DLD1 (cell line): ENCODE measurements around the gene MAS1L.
"Not testable (repeated sequence)": the region's sequence is repeated elsewhere in the genome, so short reads cannot be mapped to it uniquely, and the experiment has no call there.

Experiments
- in situ Hi-C: cut with HindIII; loops from 2 replicates; pipeline ENCODE4 v1.10.0; 2017; ENCODE audit warnings: low sequenced_read_pairs

Gene MAS1L

DNA sequence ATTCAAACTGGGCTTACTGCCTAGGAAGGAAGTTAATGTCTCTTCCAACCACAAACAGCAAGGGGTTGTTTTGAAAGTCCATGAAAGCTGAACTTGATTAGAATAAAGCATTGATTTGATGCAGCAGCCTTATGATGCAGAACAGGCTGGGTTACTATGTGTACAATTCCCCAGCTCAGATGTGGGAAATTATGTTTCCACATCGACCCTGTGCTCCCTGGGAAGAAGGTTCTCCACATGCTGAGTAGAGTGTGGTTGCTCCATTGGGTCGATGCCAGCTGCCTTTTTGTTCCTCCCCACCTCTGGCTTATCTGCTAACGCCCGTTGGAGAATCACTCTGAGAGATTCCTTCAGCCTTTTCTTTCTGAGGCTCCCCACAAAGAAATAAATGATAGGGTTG lies 1.2 kb downstream of the MAS1L start:
- in situ Hi-C loops, result no loop called here

DNA sequence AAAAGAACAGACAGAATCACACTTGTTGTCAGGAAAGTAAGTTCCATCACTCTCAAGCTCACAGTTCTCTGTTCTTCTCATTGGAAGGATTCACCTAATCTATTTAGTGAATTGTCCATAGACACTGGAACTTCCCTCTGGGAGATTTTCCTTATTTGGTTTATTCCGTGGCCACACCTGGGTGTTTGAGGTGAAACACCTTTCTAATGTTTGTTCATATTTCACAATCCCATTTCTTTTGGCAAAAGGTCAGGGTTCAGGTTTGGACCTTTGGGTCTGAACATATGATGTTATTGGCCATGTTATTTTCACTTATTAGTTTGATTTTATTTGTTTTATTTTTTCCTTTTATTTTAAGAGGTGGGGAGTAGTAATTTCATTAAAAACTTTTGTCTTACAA lies 4.0 kb downstream of the MAS1L start:
- in situ Hi-C loops, result no loop called here

- in situ Hi-C loops, result no loop called here
These were observed 4.6 kb downstream of the MAS1L start for GRCh38 chr6:29483186-29483585.

DNA sequence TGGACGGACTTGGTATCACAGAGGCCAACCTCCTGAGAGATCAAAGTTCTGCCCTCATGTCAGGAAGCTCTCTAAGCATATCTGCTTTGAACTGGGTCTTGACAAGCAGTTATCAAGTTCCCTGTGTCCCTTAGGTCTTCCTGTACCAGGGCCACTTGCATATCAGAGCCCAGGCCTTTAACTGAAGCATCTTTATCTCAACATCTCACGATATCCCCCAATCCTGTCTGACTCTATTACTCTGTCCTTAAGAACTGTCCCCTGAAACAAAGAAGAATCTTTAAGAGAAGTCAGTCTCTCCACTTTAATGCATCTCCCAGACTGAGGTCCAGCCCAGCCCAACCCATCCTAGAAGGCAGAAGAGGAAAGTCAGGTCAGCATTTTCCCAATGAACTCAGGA lies 8.2 kb downstream of the MAS1L start:
- in situ Hi-C loops, result no loop called here

DNA sequence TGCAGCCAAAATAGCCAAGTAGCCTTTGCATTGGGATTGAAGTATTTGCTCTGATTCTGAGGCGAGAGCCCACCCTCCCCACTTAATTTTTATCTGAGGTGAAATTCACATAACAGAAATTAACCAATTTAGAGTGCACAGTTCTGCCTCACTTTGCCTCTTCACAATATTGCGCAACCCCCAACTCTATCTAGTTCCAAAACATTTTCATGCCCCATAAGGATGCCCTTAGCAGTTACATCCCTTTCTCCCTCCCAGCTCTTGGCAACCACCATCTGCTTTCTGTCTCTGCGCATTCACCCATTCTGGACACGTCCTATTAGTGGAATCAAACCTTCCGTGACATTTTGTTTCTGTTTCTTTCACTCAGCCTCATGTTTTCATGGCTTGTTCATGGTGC lies 9.0 kb downstream of the MAS1L start:
- in situ Hi-C loops, result no loop called here

- in situ Hi-C loops, result no loop called here
These were observed 9.8 kb downstream of the MAS1L start for GRCh38 chr6:29477923-29478450.

- in situ Hi-C loops, result no loop called here
These were observed 12.8 kb downstream of the MAS1L start for GRCh38 chr6:29474996-29475395.

DNA sequence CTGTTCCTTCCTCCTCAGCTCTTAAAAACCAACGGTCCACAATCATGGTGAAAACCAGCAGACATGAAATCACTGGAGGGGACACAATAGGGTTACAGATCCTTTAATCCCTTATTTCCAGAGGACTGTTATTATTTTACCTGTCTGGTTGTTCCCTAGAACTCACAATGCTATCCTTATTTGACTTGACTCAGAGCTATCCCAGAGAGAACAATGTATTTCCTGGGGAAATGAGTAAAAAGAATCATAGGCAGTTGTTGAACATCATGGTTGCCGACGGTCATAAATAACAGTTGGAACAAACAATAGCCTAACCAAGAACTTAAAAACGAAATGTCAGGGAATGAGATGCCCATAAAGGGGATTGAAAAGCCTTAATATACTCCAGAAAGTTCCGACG lies 21.5 kb downstream of the MAS1L start:
- in situ Hi-C loops, result no loop called here

DNA sequence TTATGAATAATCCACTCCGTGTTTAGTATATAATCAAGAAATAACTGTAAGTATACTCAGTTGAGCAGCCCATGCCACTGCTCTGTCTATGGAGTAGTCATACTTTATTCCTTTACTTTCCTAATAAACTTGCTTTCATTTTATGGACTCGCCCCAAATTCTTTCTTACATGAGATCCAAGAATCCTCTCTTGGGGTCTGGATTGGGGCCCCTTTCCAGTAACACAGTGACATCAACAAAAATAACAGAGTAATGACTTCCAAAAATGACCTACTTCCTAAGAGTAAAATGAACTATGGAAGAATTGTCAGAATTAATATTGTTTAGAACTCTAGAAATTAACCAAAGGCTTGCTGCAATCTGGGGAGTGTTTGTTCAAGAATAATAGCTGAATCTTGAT lies 22.0 kb downstream of the MAS1L start:
- in situ Hi-C loops, result no loop called here

GRCh38 chr6:29465279-29465678 lies 22.5 kb downstream of the MAS1L start:
- in situ Hi-C loops, result no loop called here

GRCh38 chr6:29462022-29462421 lies 25.7 kb downstream of the MAS1L start:
- in situ Hi-C loops, result no loop called here

DNA sequence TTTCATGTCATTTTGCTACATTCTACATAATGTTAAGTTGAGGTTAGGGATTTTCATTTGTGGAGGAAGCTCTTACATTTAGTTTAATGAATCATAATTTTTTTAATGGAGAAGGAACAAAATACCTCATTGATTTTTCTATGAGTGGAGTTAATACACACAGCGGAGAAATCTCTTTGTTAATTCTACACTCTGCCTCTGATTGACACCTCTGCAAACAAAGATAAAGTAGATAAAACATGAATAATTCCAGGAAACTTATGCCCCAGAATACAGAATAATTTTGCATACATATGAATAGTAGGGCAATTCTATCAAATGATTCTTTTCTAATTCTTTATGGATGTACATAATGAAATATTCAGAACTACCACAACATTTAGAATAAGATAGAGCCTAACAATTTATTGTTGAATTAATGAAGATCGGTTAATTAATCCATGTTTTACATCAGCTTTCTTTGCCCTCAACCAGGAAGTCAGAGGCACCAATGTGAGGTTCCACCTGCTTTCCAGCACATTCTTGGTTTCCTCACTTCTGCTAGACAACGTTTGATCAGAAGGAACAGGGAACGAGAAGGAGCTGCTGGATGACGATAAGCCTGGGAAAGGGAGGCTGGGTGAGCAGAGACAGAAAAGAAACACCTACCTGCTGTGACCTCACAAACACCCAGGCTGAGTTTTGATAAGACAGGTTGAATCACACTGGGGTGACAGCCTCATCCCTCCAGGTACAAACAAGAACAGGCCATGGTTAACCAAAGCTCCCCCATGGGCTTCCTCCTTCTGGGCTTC lies 26.5 kb downstream of the MAS1L start:
- in situ Hi-C loops, result no loop called here

GRCh38 chr6:29456971-29457370 lies 30.8 kb downstream of the MAS1L start, which contains the start of the genes OR11A1 and OR2H1:
Gene OR11A1, minus strand, starts transcription at chr6:29457071. Its CDS starts 29,430 bp downstream, at chr6:29427641.
Gene OR2H1, plus strand, starts transcription at chr6:29457155. Its CDS starts 4,615 bp downstream, at chr6:29461770.
- in situ Hi-C loops, result no loop called here

DNA sequence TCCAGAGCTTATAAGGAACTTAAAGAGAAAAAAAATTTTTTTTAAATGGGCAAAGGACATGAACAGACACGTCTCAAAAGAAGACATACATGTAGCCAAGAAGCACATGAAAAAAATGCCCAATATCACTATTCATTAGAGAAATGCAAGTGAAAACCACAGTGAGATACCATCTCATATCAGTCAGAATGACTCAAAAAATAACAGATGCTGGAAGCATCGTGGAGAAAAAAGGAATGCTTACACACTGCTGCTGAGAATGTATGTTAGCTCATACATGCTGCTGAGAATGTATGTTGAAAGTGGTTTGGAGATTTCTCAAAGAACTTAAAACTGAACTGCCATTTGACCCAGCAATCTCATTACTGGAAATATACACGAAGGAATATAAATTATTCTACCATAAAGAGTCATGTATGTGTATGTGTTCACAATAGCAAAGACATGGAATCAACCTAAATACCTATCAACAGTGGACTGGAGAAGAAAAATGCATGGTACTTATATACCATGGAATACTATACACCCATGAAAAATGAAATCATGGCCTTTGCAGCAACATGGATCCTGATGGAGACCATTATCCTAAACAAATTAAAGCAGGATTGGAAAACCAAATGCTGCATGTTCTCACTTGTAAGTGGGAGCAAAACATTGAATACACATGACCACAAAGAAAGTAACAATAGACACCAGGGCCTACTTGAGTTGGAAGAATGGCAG lies 36.1 kb downstream of the MAS1L start:
- in situ Hi-C loops, result no loop called here

DNA sequence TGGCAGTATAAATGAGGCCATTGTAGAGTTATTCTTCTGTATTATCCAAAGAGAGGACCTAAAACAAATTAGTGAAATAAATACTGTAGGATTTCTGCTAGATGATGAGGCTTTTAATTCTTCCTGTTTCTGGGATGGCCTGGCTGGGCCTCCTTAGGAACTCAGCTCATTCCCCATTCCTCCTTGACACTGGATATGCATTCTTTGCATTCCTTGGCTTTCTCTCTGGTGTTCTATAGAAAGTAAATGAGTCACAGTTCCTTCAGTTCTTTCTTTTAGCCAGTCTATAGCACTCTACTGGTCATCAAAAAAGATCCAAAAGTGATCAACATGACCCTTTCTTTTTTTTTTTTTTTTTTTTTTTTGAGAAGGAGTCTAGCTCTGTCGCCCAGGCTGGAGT lies 40.1 kb downstream of the MAS1L start:
- in situ Hi-C loops, result no loop called here

DNA sequence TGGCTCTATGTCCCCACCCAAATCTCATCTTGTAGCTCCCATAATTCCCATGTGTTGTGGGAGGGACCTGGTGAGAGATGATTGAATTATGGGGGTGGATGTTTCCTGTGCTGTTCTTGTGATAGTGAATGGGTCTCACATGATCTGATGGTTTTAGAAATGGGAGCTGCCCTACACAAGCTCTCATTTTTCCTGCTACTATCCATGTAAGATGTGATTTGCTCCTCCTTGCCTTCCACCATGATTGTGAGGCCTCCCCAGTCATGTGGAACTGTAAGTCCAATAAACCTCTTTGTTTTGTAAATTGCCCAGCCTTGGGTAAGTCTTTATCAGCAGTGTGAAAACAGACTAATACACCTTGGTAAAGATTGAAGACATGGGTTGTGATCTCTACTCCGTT lies 43.7 kb downstream of the MAS1L start:
- in situ Hi-C loops, result not testable (repeated sequence)

DNA sequence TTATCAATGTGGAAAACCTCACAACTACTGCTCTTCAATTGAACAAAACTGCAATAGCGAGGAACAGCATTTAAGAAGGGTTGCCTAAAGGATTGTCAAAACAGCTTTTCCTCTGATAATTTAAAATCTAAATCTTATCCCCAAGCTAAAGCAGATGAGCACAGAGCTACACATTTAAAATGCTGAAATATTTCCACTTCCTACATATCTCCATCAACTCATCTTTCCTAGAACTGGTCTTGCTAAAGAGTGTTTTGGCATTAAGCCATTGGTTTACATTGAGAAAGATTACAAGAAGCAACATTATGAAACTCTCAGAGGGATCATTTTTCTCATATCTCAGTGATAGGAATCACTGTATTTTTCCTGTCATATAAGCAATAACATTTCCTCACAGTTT lies 45.0 kb downstream of the MAS1L start:
- in situ Hi-C loops, result no loop called here

GRCh38 chr6:29439006-29439405 lies 48.8 kb downstream of the MAS1L start, which contains the start of gene OR10C1:
Gene OR10C1, plus strand, starts transcription at chr6:29439306. Its CDS starts 710 bp downstream, at chr6:29440016.
- in situ Hi-C loops, result no loop called here

- in situ Hi-C loops, result not testable (repeated sequence)
These were observed 51.0 kb downstream of the MAS1L start for GRCh38 chr6:29436730-29437129.
